ENCODE measurements around the gene SCN1A. TPM values are rescaled to one million over a fixed set of nuclear protein-coding genes. Genes with fewer than 3 reads are reported as not detected.
A peak's percentile ranks its signal among the peaks of the same experiment; 100 is the strongest.

Gene SCN1A
- total and polyA plus RNA-seq, 2 of the 13 experiments (the other 11 are each of a cell fraction or from before 2014, with no cell fraction given), result 19.9 to 39.4 TPM

DNA sequence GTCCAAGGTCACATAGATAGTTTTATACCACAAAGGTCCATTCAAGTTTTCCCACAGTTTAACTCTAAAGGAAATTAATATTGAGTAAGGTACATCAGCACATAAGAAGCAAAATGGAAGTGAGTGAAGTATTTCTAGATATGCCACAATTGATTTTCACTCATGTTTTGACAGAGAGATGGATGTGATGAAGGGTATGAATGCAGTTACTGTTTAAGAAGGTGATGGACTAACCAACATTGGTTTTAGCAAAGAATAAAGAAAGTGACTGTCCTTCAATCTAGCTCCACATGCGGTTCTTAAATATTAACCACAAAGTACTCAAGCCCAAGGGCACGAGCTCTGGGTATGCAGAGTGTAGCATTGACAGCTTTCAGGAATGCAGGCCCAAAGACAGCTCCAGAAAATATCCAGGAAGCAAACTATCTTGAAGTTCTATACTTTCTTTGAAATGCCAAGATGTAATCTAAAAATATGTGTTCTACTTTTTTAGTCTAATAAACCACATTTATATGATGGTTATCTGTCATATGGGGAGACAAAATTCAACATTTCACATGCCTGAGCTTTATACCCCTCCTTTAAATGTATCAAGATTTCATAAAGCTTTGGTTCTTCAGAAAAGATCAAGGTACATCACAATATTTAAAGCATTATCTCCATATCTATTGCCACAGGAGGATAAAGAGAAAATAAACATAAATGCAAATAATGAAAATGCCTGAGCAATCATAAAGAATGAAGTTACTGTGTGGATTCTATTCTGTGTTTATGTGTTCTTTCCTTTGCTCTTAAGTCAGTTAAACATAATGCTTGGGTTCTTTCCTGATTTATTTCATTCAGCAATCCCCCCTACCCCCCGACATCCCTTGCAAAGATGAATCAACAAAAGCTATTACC is 6.7 kb upstream of the SCN1A start (continued):
- TF ChIP-seq, protein P1, sequence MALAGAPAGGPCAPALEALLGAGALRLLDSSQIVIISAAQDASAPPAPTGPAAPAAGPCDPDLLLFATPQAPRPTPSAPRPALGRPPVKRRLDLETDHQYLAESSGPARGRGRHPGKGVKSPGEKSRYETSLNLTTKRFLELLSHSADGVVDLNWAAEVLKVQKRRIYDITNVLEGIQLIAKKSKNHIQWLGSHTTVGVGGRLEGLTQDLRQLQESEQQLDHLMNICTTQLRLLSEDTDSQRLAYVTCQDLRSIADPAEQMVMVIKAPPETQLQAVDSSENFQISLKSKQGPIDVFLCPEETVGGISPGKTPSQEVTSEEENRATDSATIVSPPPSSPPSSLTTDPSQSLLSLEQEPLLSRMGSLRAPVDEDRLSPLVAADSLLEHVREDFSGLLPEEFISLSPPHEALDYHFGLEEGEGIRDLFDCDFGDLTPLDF (CRISPR knock-in tag; IDR thresholded peaks at IDR 0.05), result peak; percentile 18; the same call in 1 of the 2 replicates
- TF ChIP-seq LCORL (IDR thresholded peaks at IDR 0.05) (peak; percentile 45; the same call in 1 of the 2 replicates), LCORL (CRISPR knock-in tag; IDR thresholded peaks at IDR 0.05) (peak; percentile 77), ZFP36L1 (CRISPR knock-in tag; IDR thresholded peaks at IDR 0.05) (0 out of 2 replicates have a peak, but pooled peaks have one; percentile 41), MATR3 (CRISPR knock-in tag; IDR thresholded peaks at IDR 0.05) (no peak), RFXANK (CRISPR knock-in tag; IDR thresholded peaks at IDR 0.05) (0 out of 2 replicates have a peak, but pooled peaks have one; percentile 77), PPARG (CRISPR knock-in tag; conservative IDR thresholded peaks at IDR 0.05) (peak; percentile 72), ZNF335 (CRISPR knock-in tag; IDR thresholded peaks at IDR 0.05) (peak; percentile 83), ZNF224 (CRISPR knock-in tag; IDR thresholded peaks at IDR 0.05) (no peak)
- TF ChIP-seq, protein P2, sequence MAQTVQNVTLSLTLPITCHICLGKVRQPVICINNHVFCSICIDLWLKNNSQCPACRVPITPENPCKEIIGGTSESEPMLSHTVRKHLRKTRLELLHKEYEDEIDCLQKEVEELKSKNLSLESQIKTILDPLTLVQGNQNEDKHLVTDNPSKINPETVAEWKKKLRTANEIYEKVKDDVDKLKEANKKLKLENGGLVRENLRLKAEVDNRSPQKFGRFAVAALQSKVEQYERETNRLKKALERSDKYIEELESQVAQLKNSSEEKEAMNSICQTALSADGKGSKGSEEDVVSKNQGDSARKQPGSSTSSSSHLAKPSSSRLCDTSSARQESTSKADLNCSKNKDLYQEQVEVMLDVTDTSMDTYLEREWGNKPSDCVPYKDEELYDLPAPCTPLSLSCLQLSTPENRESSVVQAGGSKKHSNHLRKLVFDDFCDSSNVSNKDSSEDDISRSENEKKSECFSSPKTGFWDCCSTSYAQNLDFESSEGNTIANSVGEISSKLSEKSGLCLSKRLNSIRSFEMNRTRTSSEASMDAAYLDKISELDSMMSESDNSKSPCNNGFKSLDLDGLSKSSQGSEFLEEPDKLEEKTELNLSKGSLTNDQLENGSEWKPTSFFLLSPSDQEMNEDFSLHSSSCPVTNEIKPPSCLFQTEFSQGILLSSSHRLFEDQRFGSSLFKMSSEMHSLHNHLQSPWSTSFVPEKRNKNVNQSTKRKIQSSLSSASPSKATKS (CRISPR knock-in tag; IDR thresholded peaks at IDR 0.05), result 0 out of 2 replicates have a peak, but pooled peaks have one; percentile 84
- TF ChIP-seq, protein P3, sequence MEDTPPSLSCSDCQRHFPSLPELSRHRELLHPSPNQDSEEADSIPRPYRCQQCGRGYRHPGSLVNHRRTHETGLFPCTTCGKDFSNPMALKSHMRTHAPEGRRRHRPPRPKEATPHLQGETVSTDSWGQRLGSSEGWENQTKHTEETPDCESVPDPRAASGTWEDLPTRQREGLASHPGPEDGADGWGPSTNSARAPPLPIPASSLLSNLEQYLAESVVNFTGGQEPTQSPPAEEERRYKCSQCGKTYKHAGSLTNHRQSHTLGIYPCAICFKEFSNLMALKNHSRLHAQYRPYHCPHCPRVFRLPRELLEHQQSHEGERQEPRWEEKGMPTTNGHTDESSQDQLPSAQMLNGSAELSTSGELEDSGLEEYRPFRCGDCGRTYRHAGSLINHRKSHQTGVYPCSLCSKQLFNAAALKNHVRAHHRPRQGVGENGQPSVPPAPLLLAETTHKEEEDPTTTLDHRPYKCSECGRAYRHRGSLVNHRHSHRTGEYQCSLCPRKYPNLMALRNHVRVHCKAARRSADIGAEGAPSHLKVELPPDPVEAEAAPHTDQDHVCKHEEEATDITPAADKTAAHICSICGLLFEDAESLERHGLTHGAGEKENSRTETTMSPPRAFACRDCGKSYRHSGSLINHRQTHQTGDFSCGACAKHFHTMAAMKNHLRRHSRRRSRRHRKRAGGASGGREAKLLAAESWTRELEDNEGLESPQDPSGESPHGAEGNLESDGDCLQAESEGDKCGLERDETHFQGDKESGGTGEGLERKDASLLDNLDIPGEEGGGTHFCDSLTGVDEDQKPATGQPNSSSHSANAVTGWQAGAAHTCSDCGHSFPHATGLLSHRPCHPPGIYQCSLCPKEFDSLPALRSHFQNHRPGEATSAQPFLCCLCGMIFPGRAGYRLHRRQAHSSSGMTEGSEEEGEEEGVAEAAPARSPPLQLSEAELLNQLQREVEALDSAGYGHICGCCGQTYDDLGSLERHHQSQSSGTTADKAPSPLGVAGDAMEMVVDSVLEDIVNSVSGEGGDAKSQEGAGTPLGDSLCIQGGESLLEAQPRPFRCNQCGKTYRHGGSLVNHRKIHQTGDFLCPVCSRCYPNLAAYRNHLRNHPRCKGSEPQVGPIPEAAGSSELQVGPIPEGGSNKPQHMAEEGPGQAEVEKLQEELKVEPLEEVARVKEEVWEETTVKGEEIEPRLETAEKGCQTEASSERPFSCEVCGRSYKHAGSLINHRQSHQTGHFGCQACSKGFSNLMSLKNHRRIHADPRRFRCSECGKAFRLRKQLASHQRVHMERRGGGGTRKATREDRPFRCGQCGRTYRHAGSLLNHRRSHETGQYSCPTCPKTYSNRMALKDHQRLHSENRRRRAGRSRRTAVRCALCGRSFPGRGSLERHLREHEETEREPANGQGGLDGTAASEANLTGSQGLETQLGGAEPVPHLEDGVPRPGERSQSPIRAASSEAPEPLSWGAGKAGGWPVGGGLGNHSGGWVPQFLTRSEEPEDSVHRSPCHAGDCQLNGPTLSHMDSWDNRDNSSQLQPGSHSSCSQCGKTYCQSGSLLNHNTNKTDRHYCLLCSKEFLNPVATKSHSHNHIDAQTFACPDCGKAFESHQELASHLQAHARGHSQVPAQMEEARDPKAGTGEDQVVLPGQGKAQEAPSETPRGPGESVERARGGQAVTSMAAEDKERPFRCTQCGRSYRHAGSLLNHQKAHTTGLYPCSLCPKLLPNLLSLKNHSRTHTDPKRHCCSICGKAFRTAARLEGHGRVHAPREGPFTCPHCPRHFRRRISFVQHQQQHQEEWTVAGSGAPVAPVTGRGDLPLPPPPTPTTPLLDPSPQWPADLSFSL (CRISPR knock-in tag; IDR thresholded peaks at IDR 0.05), result no peak
- TF ChIP-seq, protein P4, sequence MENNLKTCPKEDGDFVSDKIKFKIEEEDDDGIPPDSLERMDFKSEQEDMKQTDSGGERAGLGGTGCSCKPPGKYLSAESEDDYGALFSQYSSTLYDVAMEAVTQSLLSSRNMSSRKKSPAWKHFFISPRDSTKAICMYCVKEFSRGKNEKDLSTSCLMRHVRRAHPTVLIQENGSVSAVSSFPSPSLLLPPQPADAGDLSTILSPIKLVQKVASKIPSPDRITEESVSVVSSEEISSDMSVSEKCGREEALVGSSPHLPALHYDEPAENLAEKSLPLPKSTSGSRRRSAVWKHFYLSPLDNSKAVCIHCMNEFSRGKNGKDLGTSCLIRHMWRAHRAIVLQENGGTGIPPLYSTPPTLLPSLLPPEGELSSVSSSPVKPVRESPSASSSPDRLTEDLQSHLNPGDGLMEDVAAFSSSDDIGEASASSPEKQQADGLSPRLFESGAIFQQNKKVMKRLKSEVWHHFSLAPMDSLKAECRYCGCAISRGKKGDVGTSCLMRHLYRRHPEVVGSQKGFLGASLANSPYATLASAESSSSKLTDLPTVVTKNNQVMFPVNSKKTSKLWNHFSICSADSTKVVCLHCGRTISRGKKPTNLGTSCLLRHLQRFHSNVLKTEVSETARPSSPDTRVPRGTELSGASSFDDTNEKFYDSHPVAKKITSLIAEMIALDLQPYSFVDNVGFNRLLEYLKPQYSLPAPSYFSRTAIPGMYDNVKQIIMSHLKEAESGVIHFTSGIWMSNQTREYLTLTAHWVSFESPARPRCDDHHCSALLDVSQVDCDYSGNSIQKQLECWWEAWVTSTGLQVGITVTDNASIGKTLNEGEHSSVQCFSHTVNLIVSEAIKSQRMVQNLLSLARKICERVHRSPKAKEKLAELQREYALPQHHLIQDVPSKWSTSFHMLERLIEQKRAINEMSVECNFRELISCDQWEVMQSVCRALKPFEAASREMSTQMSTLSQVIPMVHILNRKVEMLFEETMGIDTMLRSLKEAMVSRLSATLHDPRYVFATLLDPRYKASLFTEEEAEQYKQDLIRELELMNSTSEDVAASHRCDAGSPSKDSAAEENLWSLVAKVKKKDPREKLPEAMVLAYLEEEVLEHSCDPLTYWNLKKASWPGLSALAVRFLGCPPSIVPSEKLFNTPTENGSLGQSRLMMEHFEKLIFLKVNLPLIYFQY (CRISPR knock-in tag; IDR thresholded peaks at IDR 0.05; ENCODE audit: borderline replicate concordance), result peak; percentile 84
- TF ChIP-seq, protein P5, sequence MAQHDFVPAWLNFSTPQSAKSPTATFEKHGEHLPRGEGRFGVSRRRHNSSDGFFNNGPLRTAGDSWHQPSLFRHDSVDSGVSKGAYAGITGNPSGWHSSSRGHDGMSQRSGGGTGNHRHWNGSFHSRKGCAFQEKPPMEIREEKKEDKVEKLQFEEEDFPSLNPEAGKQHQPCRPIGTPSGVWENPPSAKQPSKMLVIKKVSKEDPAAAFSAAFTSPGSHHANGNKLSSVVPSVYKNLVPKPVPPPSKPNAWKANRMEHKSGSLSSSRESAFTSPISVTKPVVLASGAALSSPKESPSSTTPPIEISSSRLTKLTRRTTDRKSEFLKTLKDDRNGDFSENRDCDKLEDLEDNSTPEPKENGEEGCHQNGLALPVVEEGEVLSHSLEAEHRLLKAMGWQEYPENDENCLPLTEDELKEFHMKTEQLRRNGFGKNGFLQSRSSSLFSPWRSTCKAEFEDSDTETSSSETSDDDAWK (CRISPR knock-in tag; IDR thresholded peaks at IDR 0.05), result no peak
